ENCODE measurements around the gene CPAMD8.

- TF ChIP-seq RAD21 (CRISPR knock-in tag; conservative IDR thresholded peaks at IDR 0.05 in 1 of 2, IDR thresholded peaks at IDR 0.05 in 1 of 2) (no peak), HDAC6 (IDR thresholded peaks at IDR 0.05; ENCODE audit: low read depth, low read length) (no peak), CTCF (IDR thresholded peaks at IDR 0.05 in 2 of 3, conservative IDR thresholded peaks at IDR 0.05 in 1 of 3; ENCODE audit: insufficient read depth in 2 of 3, low read depth in 1 of 3, low read length in 3 of 3) (no peak), ELF4 (CRISPR knock-in tag; IDR thresholded peaks at IDR 0.05) (no peak), ILK (tag; IDR thresholded peaks at IDR 0.05; ENCODE audit: borderline replicate concordance, low read depth) (no peak), CTBP1 (IDR thresholded peaks at IDR 0.05; ENCODE audit: borderline replicate concordance) (no peak)
Measured at GRCh38 chr19:16945762-16946465, 80.7 kb downstream of the CPAMD8 start.
